HCT116 (cell line): Measurements from ENCODE around the gene UBALD2. TPM values are rescaled to one million over a fixed set of nuclear protein-coding genes. Genes with fewer than 3 reads are reported as not detected.

Experiments used
- ATAC-seq: fragments of 200-7000 bp; cut with Tn5 transposase; 2 replicates; pipeline ENCODE4 v1.9.1; 2020; ENCODE audit warnings: mild to moderate bottlenecking, moderate library complexity
- Bru-seq: library from RNA; stranded (reverse); fragments of 400-500 nt; gene quantifications from one replicate; lab custom pipeline; 2021; lab: Mats Ljungman, UMichigan
- BruChase-seq, 2 experiments: library from RNA; stranded (reverse); fragments of 400-500 nt; gene quantifications; one replicate each; lab custom pipeline; 2021; lab: Mats Ljungman, UMichigan
- BruUV-seq: library from RNA; stranded (reverse); fragments of 400-500 nt; replicated peaks from 2 replicates; lab custom pipeline; 2021; lab: Mats Ljungman, UMichigan
- CTCF ChIA-PET: fragments of 300-600 bp; sonication (Branson Sonifier 250); formaldehyde crosslinking; loops from one replicate; lab custom pipeline; 2021; ENCODE audit warnings: antibody characterized with exemption; lab: Charles Lee
- POLR2A ChIA-PET: fragments of 300-600, 350-600 bp; sonication (Branson Sonifier 250); formaldehyde crosslinking; loops from one replicate; lab custom pipeline; 2021; ENCODE audit warnings: antibody characterized with exemption; lab: Charles Lee
- RAD21 ChIA-PET, 2 experiments: fragments of 300-600 bp; sonication (Branson Sonifier 250); formaldehyde crosslinking; loops; one replicate each; lab custom pipeline; 2023; ENCODE audit warnings: low total read pairs in 2 of 2; ENCODE audit not compliant: uncharacterized antibody in 2 of 2, unreplicated experiment in 2 of 2, low non-redundant PET in 1 of 2; lab: Charles Lee
- DNase-seq: peaks from one replicate; pipeline ENCODE4 v3.0.0-alpha.2; 2010; ENCODE audit warnings: low read depth, low spot score
- H2AFZ ChIP-seq: fragments of 200-600 bp; shearing (Covaris generic), sonication (generic); 2 replicates; pipeline ENCODE4 v1.6.1; 2017; ENCODE audit warnings: low read depth, mixed run types, mixed read lengths, antibody characterized with exemption, low read length; ENCODE audit not compliant: poor library complexity, severe bottlenecking
- H3K27ac ChIP-seq: 2 replicates; pipeline ENCODE4 v1.5.1; 2012; ENCODE audit warnings: low read depth, low read length
- H3K27me3 ChIP-seq: fragments of 200-600 bp; sonication (generic); 2 replicates; pipeline ENCODE4 v1.6.1; 2016; ENCODE audit warnings: mixed run types, low read length, mixed read lengths; ENCODE audit not compliant: insufficient read depth
- H3K36me3 ChIP-seq, 2 experiments: fragments of 200-500 bp in 1 of 2; fragments of 200-600 bp in 1 of 2; sonication (Bioruptor generic) in 1 of 2; sonication (generic) in 1 of 2; 2 replicates each; pipeline versions ENCODE4 v1.5.1 to v1.6.1; 2014 to 2016; ENCODE audit warnings: low read length in 2 of 2, inconsistent platforms in 1 of 2, mixed read lengths in 1 of 2, mixed run types in 1 of 2; ENCODE audit not compliant: insufficient read depth in 2 of 2, control insufficient read depth in 1 of 2
- H3K4me1 ChIP-seq, 2 experiments: fragments of 200-600 bp in 1 of 2; sonication (generic) in 1 of 2; 2 replicates each; pipeline versions ENCODE4 v1.5.1 to v1.6.1; 2012 to 2017; ENCODE audit warnings: low read length in 2 of 2, inconsistent platforms in 1 of 2, mild to moderate bottlenecking in 1 of 2, mixed read lengths in 1 of 2, mixed run types in 1 of 2, moderate library complexity in 1 of 2; ENCODE audit not compliant: insufficient read depth in 2 of 2, control insufficient read depth in 1 of 2
- H3K4me2 ChIP-seq: fragments of 200-600 bp; sonication (generic); 2 replicates; pipeline ENCODE4 v1.6.1; 2017; ENCODE audit warnings: mixed run types, low read length, mixed read lengths
- H3K4me3 ChIP-seq, 2 experiments: fragments of 200-600 bp in 1 of 2; sonication (generic) in 1 of 2; replicated peaks in 1 of 2; 2 replicates each; pipeline ENCODE4 v1.5.1; 2011 to 2016; ENCODE audit warnings: low read length in 2 of 2, control low read depth in 1 of 2, low read depth in 1 of 2, mild to moderate bottlenecking in 1 of 2, mixed read lengths in 1 of 2, mixed run types in 1 of 2
- H3K79me2 ChIP-seq: fragments of 200-600 bp; sonication (generic); 2 replicates; pipeline ENCODE4 v1.6.1; 2017; ENCODE audit warnings: mild to moderate bottlenecking, mixed run types, low read length, moderate library complexity, mixed read lengths; ENCODE audit not compliant: insufficient read depth
- H3K9ac ChIP-seq: fragments of 200-600 bp; sonication (generic); 2 replicates; pipeline ENCODE4 v1.6.1; 2016; ENCODE audit warnings: low read length, mixed read lengths
- H3K9me2 ChIP-seq: fragments of 200-600 bp; sonication (generic), shearing (Covaris generic); 2 replicates; pipeline ENCODE4 v1.6.1; 2017; ENCODE audit warnings: mixed run types, mild to moderate bottlenecking, moderate library complexity; ENCODE audit not compliant: insufficient read depth
- H3K9me3 ChIP-seq, 2 experiments: fragments of 200-500 bp in 1 of 2; fragments of 200-600 bp in 1 of 2; sonication (Bioruptor generic) in 1 of 2; sonication (generic) in 1 of 2; 2 replicates each; pipeline ENCODE4 v1.6.1; 2014 to 2017; ENCODE audit warnings: low read length in 2 of 2, mixed read lengths in 2 of 2, inconsistent platforms in 1 of 2, low read depth in 1 of 2, mild to moderate bottlenecking in 1 of 2, mixed run types in 1 of 2, moderate library complexity in 1 of 2; ENCODE audit not compliant: control insufficient read depth in 1 of 2, insufficient read depth in 1 of 2
- H4K20me1 ChIP-seq: fragments of 200-600 bp; sonication (generic), shearing (Covaris generic); 2 replicates; pipeline ENCODE4 v1.6.1; 2017; ENCODE audit warnings: mixed run types, mild to moderate bottlenecking, moderate library complexity; ENCODE audit not compliant: insufficient read depth
- CBX3 ChIP-seq: IDR thresholded peaks from 2 replicates; pipeline ENCODE4 v1.6.1; 2012; ENCODE audit warnings: low read depth
- FOSL1 ChIP-seq: IDR thresholded peaks from 2 replicates; pipeline ENCODE4 v1.6.1; 2012; ENCODE audit warnings: low read depth
- JUND ChIP-seq: IDR thresholded peaks from 2 replicates; pipeline ENCODE4 v1.6.1; 2012
- POLR2A ChIP-seq: IDR thresholded peaks from 2 replicates; pipeline ENCODE4 v1.7.0; 2011; ENCODE audit warnings: borderline replicate concordance; ENCODE audit not compliant: insufficient read depth, insufficient read length; ENCODE audit errors: extremely low read depth
- POLR2AphosphoS5 ChIP-seq: IDR thresholded peaks from 2 replicates; pipeline ENCODE4 v1.6.1; 2011; ENCODE audit warnings: mild to moderate bottlenecking, low read depth, low read length, moderate library complexity
- SIN3A ChIP-seq: IDR thresholded peaks from 2 replicates; pipeline ENCODE4 v1.6.1; 2012; ENCODE audit warnings: low read depth
- SP1 ChIP-seq: IDR thresholded peaks from 2 replicates; pipeline ENCODE4 v1.6.1; 2012; ENCODE audit warnings: low read depth
- SRF ChIP-seq: IDR thresholded peaks from 2 replicates; pipeline ENCODE4 v1.6.1; 2012; ENCODE audit warnings: low read depth
- TCF7L2 ChIP-seq: IDR thresholded peaks from 2 replicates; pipeline ENCODE4 v1.7.0; 2011; ENCODE audit warnings: borderline replicate concordance, inconsistent platforms; ENCODE audit not compliant: insufficient read depth, insufficient read length; ENCODE audit errors: extremely low read depth
- YY1 ChIP-seq: IDR thresholded peaks from 2 replicates; pipeline ENCODE4 v1.6.1; 2011; ENCODE audit warnings: low read length, low read depth, moderate library complexity, mild to moderate bottlenecking; ENCODE audit not compliant: insufficient replicate concordance; ENCODE audit errors: extremely low read depth
- ZFX ChIP-seq: fragments of 450-650 bp; IDR thresholded peaks from 2 replicates; pipeline ENCODE4 v1.6.1; 2017
- intact Hi-C: fragments of 100-400 bp; cut with micrococcal nuclease; formaldehyde crosslinking; loops from 2 replicates; pipeline ENCODE4 v1.10.0; 2022
- long read RNA-seq: library from polyadenylated mRNA; unstranded; transcript quantifications from one replicate; pipeline ENCODE4 v2.0.0, GENCODE V29; 2021; ENCODE audit not compliant: unreplicated experiment
- polyA plus RNA-seq: library from polyadenylated mRNA; unstranded; fragments of >200 nt; gene quantifications from 2 replicates; pipeline ENCODE4 v1.2.1, GENCODE V29; 2012; ENCODE audit warnings: missing spikeins
- total RNA-seq: library from RNA; stranded (reverse); gene quantifications from one replicate; pipeline ENCODE4 v1.2.1, GENCODE V29; 2021; ENCODE audit not compliant: unreplicated experiment
- TF ChIP-seq, protein P1 (sequence below): IDR thresholded peaks from 2 replicates; pipeline ENCODE4 v1.6.1; 2011; ENCODE audit warnings: mild to moderate bottlenecking, low read length, moderate library complexity; ENCODE audit not compliant: insufficient replicate concordance; ENCODE audit errors: extremely low read depth

Gene UBALD2
- total RNA-seq (94.3 TPM), Bru-seq, nascent RNA (percentile 92 among the genes with signal in this experiment), BruChase-seq, experiment 1, labeled RNA remaining after a 6-hour chase (percentile 67 among the genes with signal in this experiment), BruChase-seq, experiment 2, labeled RNA remaining after a 2-hour chase (percentile 81 among the genes with signal in this experiment)
- 148 and 150 TPM in 2 replicates for polyA plus RNA-seq
- long read RNA-seq, transcript UBALD2-201 (3 exons, 1,593 nt), result major isoform, 24 of 74 reads
- long read RNA-seq, partial matches to known transcripts, result 0 of 74 reads
- long read RNA-seq, other reads (novel, unspliced or antisense), result 50 of 74 reads

DNA sequence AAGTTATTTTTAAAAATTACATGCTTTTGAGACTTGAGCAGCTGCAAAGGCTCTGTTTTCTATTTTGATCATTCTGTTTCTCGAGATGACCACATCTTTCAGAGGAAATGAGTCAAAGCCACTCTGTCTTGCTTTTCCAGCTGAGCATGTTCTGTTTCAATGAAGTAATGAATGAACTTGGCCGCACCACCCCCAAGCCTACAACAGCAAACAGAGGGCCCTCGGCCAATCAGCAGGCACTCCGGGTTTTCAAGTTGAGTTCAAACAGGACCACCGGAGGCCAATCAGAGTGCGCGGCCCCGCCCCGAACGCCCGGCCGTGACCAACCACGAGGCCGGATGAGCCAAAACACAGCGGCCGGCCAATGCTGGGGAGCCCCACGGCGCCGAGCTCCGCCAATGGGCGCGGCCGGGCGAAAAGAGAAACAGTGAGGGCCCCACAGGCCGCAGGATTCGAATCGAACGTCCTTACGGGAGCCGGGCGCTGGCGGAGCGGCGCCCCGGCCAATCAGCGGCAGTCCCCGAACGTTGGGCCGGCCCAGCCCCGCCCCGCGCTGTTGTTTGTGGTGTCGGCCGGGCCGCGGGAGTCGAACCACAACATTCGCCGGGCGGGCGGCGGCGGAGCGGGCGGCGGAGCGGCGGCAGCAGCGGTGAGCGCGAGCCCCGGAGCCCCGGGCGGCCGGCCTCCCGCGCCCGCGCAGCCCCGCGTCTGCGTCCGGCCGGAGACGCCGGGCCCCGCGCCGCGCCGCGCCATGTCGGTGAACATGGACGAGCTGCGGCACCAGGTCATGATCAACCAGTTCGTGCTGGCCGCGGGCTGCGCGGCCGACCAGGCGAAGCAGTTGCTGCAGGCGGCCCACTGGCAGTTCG is at the start of gene UBALD2:
Gene UBALD2 (plus strand): TSS at position 594 of the 869 bp plus-strand sequence. CDS start 158 bp downstream, at position 752.
- Histone ChIP-seq H3K79me2 (peaks cover 24% of the 10 kb centered on the region), H4K20me1 (no peaks in the 10 kb centered on the region), H3K9ac (peak within 1 kb of the TSS; percentile 74), H3K36me3 (peaks cover 3 to 11% of the 10 kb centered on the region in 2 experiments; a peak in 2 of 4 replicates), H3K9me3 (no peaks in the 10 kb centered on the region), H3K4me3 (peak within 1 kb of the TSS; percentile 70 to 82), H3K4me1 (peaks cover 25 to 39% of the 10 kb centered on the region in 2 experiments), H3K27me3 (no peaks in the 10 kb centered on the region), H2AFZ (no peak within 1 kb of the TSS), H3K4me2 (peak within 1 kb of the TSS; percentile 90), H3K9me2 (no peaks in the 10 kb centered on the region), H3K27ac (peak within 1 kb of the TSS; percentile 68)
- no TSS peak for BruUV-seq
- peak; percentile 96 for ATAC-seq
- ChIA-PET CTCF (interaction anchor here (1.2 to 3.4 kb wide), 4 partner anchors 15 to 360 kb away, joined by 3 to 34 read pairs (median 6); no protein-coding TSS in a partner anchor), POLR2A (interaction anchor here (0.6 to 1.9 kb wide), 8 partner anchors 9 to 485 kb away, joined by 3 to 17 read pairs (median 3); no protein-coding TSS in a partner anchor), RAD21 (interaction anchor here (0.6 to 1.4 kb wide), 3 partner anchors 15 to 144 kb away, joined by 3 to 5 read pairs (median 3); no protein-coding TSS in a partner anchor)
- TF ChIP-seq SP1 (peak; percentile 99), POLR2AphosphoS5 (peak; percentile 77), YY1 (no peak), POLR2A (peak; percentile 69), ZFX (peak; percentile 73; the same call in 1 of the 2 replicates), SIN3A (peak; percentile 65), SRF (no peak), CBX3 (peak; percentile 66), JUND (no peak; the same call in 1 of the 2 replicates), FOSL1 (no peak; the same call in none of the 2 replicates), TCF7L2 (peak; percentile 96)
- TF ChIP-seq, protein P1, sequence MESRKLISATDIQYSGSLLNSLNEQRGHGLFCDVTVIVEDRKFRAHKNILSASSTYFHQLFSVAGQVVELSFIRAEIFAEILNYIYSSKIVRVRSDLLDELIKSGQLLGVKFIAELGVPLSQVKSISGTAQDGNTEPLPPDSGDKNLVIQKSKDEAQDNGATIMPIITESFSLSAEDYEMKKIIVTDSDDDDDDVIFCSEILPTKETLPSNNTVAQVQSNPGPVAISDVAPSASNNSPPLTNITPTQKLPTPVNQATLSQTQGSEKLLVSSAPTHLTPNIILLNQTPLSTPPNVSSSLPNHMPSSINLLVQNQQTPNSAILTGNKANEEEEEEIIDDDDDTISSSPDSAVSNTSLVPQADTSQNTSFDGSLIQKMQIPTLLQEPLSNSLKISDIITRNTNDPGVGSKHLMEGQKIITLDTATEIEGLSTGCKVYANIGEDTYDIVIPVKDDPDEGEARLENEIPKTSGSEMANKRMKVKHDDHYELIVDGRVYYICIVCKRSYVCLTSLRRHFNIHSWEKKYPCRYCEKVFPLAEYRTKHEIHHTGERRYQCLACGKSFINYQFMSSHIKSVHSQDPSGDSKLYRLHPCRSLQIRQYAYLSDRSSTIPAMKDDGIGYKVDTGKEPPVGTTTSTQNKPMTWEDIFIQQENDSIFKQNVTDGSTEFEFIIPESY, result no peak
- DNase-seq, result peak; percentile 99
- intact Hi-C loops, result no loop called here
